H1 (cell line): ENCODE results near the gene SYNJ2. TPM values are rescaled to one million over a fixed set of nuclear protein-coding genes. Genes with fewer than 3 reads are reported as not detected.

Experiments
- CTCF ChIA-PET: fragments of 300-600 bp; sonication (Branson Sonifier 250); formaldehyde crosslinking; loops from one replicate; lab custom pipeline; 2021; ENCODE audit not compliant: partially characterized antibody; lab: Charles Lee
- POLR2A ChIA-PET: fragments of 300-600 bp; sonication (Branson Sonifier 250); formaldehyde crosslinking; loops from one replicate; lab custom pipeline; 2021; ENCODE audit warnings: inconsistent platforms; ENCODE audit not compliant: partially characterized antibody; lab: Charles Lee
- DNase-seq, 2 experiments: peaks; one replicate each; pipeline versions ENCODE4 v3.0.0 to v3.0.0-alpha.2; 2010 to 2022; ENCODE audit warnings: low spot score in 2 of 2, low read depth in 1 of 2, mixed read lengths in 1 of 2
- FAIRE-seq: peaks from 2 replicates; lab custom pipeline; 2011; peaks lifted over from hg19 to GRCh38; lab: Jason Lieb, UNC
- H2AFZ ChIP-seq: 2 replicates; pipeline ENCODE4 v1.8.1; 2012; ENCODE audit warnings: low read length, inconsistent platforms
- H2AK5ac ChIP-seq: 2 replicates; pipeline ENCODE4 v1.6.1; 2013; ENCODE audit warnings: low read depth, low read length
- H2BK120ac ChIP-seq: replicated peaks from 2 replicates; pipeline ENCODE3; 2013; ENCODE audit warnings: low read depth, low read length, inconsistent platforms
- H2BK12ac ChIP-seq: 2 replicates; pipeline ENCODE4 v1.6.1; 2013; ENCODE audit warnings: low read depth, low read length
- H2BK15ac ChIP-seq: 2 replicates; pipeline ENCODE4 v1.6.1; 2013; ENCODE audit warnings: low read length
- H2BK20ac ChIP-seq: 2 replicates; pipeline ENCODE4 v1.6.1; 2013; ENCODE audit warnings: low read length
- H2BK5ac ChIP-seq: 2 replicates; pipeline ENCODE4 v1.6.1; 2013; ENCODE audit warnings: low read depth, low read length
- H3K14ac ChIP-seq: 2 replicates; pipeline ENCODE4 v1.6.1; 2013; ENCODE audit warnings: inconsistent platforms; ENCODE audit not compliant: insufficient read length
- H3K18ac ChIP-seq: 2 replicates; pipeline ENCODE4 v1.6.1; 2013; ENCODE audit warnings: low read length; ENCODE audit errors: extremely low read depth
- H3K23ac ChIP-seq: 2 replicates; pipeline ENCODE4 v1.6.1; 2013; ENCODE audit warnings: inconsistent platforms; ENCODE audit not compliant: insufficient read length
- H3K23me2 ChIP-seq: 2 replicates; pipeline ENCODE4 v1.6.1; 2013; ENCODE audit warnings: low read depth, low read length
- H3K27ac ChIP-seq: 2 replicates; pipeline ENCODE4 v1.6.1; 2011; ENCODE audit warnings: low read depth, low read length, inconsistent platforms
- H3K27me3 ChIP-seq, 4 experiments: replicated peaks in 1 of 4; 1 replicate in 1 of 4; 2 replicates in 3 of 4; pipeline versions ENCODE4 v1.6.1 to v1.8.1; 2011 to 2013; ENCODE audit warnings: low read length in 3 of 4, mild to moderate bottlenecking in 3 of 4, inconsistent platforms in 2 of 4, mixed read lengths in 2 of 4, moderate library complexity in 1 of 4; ENCODE audit not compliant: control insufficient read depth in 3 of 4, insufficient read depth in 3 of 4; ENCODE audit errors: extremely low read depth in 1 of 4
- H3K36me3 ChIP-seq, 4 experiments: 2 replicates each; pipeline versions ENCODE4 v1.6.1 to v1.8.1; 2011 to 2013; ENCODE audit warnings: mild to moderate bottlenecking in 4 of 4, low read length in 3 of 4, moderate library complexity in 2 of 4, control low read depth in 1 of 4, inconsistent platforms in 1 of 4; ENCODE audit not compliant: insufficient read depth in 4 of 4, control insufficient read depth in 2 of 4
- H3K4ac ChIP-seq: replicated peaks from 2 replicates; pipeline ENCODE3; 2013; ENCODE audit warnings: low read length, low read depth, mixed read lengths, inconsistent platforms; ENCODE audit not compliant: insufficient read length
- H3K4me1 ChIP-seq, 4 experiments: replicated peaks in 1 of 4; 1 replicate in 1 of 4; 2 replicates in 3 of 4; pipeline versions ENCODE4 v1.6.1 to v1.8.1; 2011 to 2013; ENCODE audit warnings: low read length in 3 of 4, inconsistent platforms in 2 of 4, mixed read lengths in 1 of 4; ENCODE audit not compliant: insufficient read depth in 4 of 4, control insufficient read depth in 3 of 4
- H3K4me2 ChIP-seq, 2 experiments: 2 replicates each; pipeline versions ENCODE4 v1.6.1 to v1.8.1; 2011 to 2013; ENCODE audit warnings: low read depth in 2 of 2, low read length in 2 of 2, control low read depth in 1 of 2, inconsistent platforms in 1 of 2, mild to moderate bottlenecking in 1 of 2; ENCODE audit not compliant: insufficient read depth in 1 of 2
- H3K4me3 ChIP-seq, 4 experiments: fragments of 200-600, 300-600 bp in 1 of 4; sonication (generic), shearing (Covaris generic), sonication (Bioruptor Twin) in 1 of 4; 2 replicates each; pipeline versions ENCODE4 v1.5.1 to v1.8.1; 2011 to 2016; ENCODE audit warnings: low read length in 4 of 4, low read depth in 3 of 4, control low read depth in 2 of 4, inconsistent platforms in 2 of 4, mild to moderate bottlenecking in 2 of 4, mixed read lengths in 1 of 4, moderate library complexity in 1 of 4; ENCODE audit not compliant: insufficient read depth in 2 of 4; ENCODE audit errors: extremely low read depth in 1 of 4
- H3K56ac ChIP-seq: replicated peaks from 2 replicates; pipeline ENCODE3; 2013; ENCODE audit warnings: low read depth, mild to moderate bottlenecking, mixed read lengths, low read length, inconsistent platforms; ENCODE audit not compliant: insufficient read length
- H3K79me1 ChIP-seq: 2 replicates; pipeline ENCODE4 v1.6.1; 2013; ENCODE audit warnings: low read depth, low read length, control low read depth
- H3K79me2 ChIP-seq, 2 experiments: 2 replicates each; pipeline versions ENCODE4 v1.6.1 to v1.8.1; 2012 to 2013; ENCODE audit warnings: low read length in 2 of 2, mild to moderate bottlenecking in 2 of 2, inconsistent platforms in 1 of 2; ENCODE audit not compliant: insufficient read depth in 2 of 2, control insufficient read depth in 1 of 2
- H3K9ac ChIP-seq, 4 experiments: replicated peaks in 1 of 4; 1 replicate in 1 of 4; 2 replicates in 3 of 4; pipeline versions ENCODE4 v1.6.1 to v1.8.1; 2011 to 2013; ENCODE audit warnings: low read depth in 3 of 4, low read length in 3 of 4, control low read depth in 2 of 4, mild to moderate bottlenecking in 2 of 4, moderate library complexity in 2 of 4, inconsistent platforms in 1 of 4; ENCODE audit errors: extremely low read depth in 1 of 4
- H3K9me3 ChIP-seq, 2 experiments: 2 replicates each; pipeline versions ENCODE4 v1.6.1 to v1.8.1; 2012 to 2013; ENCODE audit warnings: mild to moderate bottlenecking in 2 of 2, moderate library complexity in 2 of 2, control low read depth in 1 of 2, inconsistent platforms in 1 of 2, low read depth in 1 of 2, low read length in 1 of 2, mixed read lengths in 1 of 2; ENCODE audit not compliant: insufficient read depth in 2 of 2
- H4K20me1 ChIP-seq, 2 experiments: replicated peaks in 1 of 2; 2 replicates each; pipeline versions ENCODE3 to v1.8.1; 2011 to 2013; ENCODE audit warnings: inconsistent platforms in 2 of 2, low read length in 2 of 2, mild to moderate bottlenecking in 1 of 2; ENCODE audit not compliant: insufficient read depth in 2 of 2, control insufficient read depth in 1 of 2
- H4K5ac ChIP-seq: 2 replicates; pipeline ENCODE4 v1.6.1; 2013; ENCODE audit warnings: low read length, low read depth, mixed read lengths, inconsistent platforms; ENCODE audit not compliant: insufficient read length
- H4K8ac ChIP-seq: 2 replicates; pipeline ENCODE4 v1.8.0; 2013; ENCODE audit warnings: mild to moderate bottlenecking, moderate library complexity, low read length, inconsistent platforms; ENCODE audit not compliant: insufficient read depth; ENCODE audit errors: extremely low read depth
- H4K91ac ChIP-seq: replicated peaks from 2 replicates; pipeline ENCODE3; 2013; ENCODE audit warnings: low read length, mixed read lengths, inconsistent platforms; ENCODE audit not compliant: insufficient read length
- ASH2L ChIP-seq: fragments of 200-600, 300-600 bp; sonication (generic); IDR thresholded peaks from one replicate; pipeline ENCODE4 v1.7.1; 2017; ENCODE audit warnings: low read length
- BRCA1 ChIP-seq: IDR thresholded peaks from 2 replicates; pipeline ENCODE4 v1.6.1; 2012; ENCODE audit warnings: low read depth, low read length, improper control_type of control experiment
- CTCF ChIP-seq, 3 experiments: IDR thresholded peaks; 1 replicate in 2 of 3; 2 replicates in 1 of 3; pipeline versions ENCODE4 v1.5.1 to v1.6.1; 2011; ENCODE audit warnings: low read length in 3 of 3, mild to moderate bottlenecking in 3 of 3, inconsistent platforms in 2 of 3, low read depth in 1 of 3, moderate library complexity in 1 of 3; ENCODE audit not compliant: insufficient read depth in 1 of 3; ENCODE audit errors: control extremely low read depth in 1 of 3
- EZH2 ChIP-seq: fragments of 200-600 bp; sonication (generic); IDR thresholded peaks from 2 replicates; pipeline ENCODE4 v1.7.1; 2012; ENCODE audit warnings: low read depth, mild to moderate bottlenecking, moderate library complexity, low read length, inconsistent platforms; ENCODE audit not compliant: severe bottlenecking
- JUND ChIP-seq: IDR thresholded peaks from 2 replicates; pipeline ENCODE4 v1.6.1; 2011; ENCODE audit warnings: mild to moderate bottlenecking, improper control_type of control experiment, low read length
- RBBP5 ChIP-seq: IDR thresholded peaks from 2 replicates; pipeline ENCODE4 v1.7.1; 2012; ENCODE audit warnings: low read depth, mild to moderate bottlenecking, inconsistent platforms, low read length, moderate library complexity, borderline replicate concordance
- RFX5 ChIP-seq: IDR thresholded peaks from 2 replicates; pipeline ENCODE4 v1.6.1; 2011; ENCODE audit warnings: low read depth, low read length, improper control_type of control experiment, borderline replicate concordance
- SAP30 ChIP-seq: fragments of 300-600 bp; sonication (generic); IDR thresholded peaks from 2 replicates; pipeline ENCODE4 v1.7.1; 2012; ENCODE audit warnings: low read length, moderate library complexity, mild to moderate bottlenecking, inconsistent platforms; ENCODE audit not compliant: insufficient read depth, insufficient replicate concordance
- TAF7 ChIP-seq: optimal IDR thresholded peaks from 2 replicates; pipeline ENCODE3; 2011; ENCODE audit warnings: low read depth, mild to moderate bottlenecking, inconsistent platforms, low read length, moderate library complexity, borderline replicate concordance
- ZNF274 ChIP-seq: IDR thresholded peaks from 2 replicates; pipeline ENCODE4 v1.7.0; 2012; ENCODE audit warnings: low read length, borderline replicate concordance; ENCODE audit errors: extremely low read depth
- WGBS, 2 experiments: shearing (Covaris generic) in 1 of 2; methylation state at CpG; one replicate each; pipeline versions ENCODE4 v1.1.6 to v1.1.7; 2013 to 2015; ENCODE audit warnings: low lambda C conversion rate in 2 of 2, mixed read lengths in 2 of 2, inconsistent platforms in 1 of 2, low coverage in 1 of 2, missing lambda C conversion rate in 1 of 2; ENCODE audit not compliant: insufficient replicate concordance in 2 of 2, insufficient coverage in 1 of 2, insufficient read length in 1 of 2; ENCODE audit errors: extremely low coverage in 1 of 2, missing lambda C conversion rate in 1 of 2; 5-methylcytosine and 5-hydroxymethylcytosine counted together
- polyA plus RNA-seq, 7 experiments: library from polyadenylated mRNA; depleted of rRNA in 3 of 7; stranded (reverse) in 5 of 7; unstranded in 2 of 7; fragments of >200 nt in 5 of 7; fragments of 200-250 nt in 2 of 7; gene quantifications; 1 replicate in 5 of 7; 2 replicates in 1 of 7; 4 replicates in 1 of 7; pipeline versions ENCODE4 v1.2.1 to v1.2.3, GENCODE V29; 2011 to 2013; ENCODE audit warnings: missing spikeins in 2 of 7, mixed read lengths in 2 of 7
- total RNA-seq: library from RNA; stranded (reverse); fragmentation: NEBNext Ultra II Directional; extraction: Animal tissue kit (Norgen Biotek cat#: 25700); gene quantifications from 2 replicates; pipeline ENCODE4 v1.2.1, GENCODE V29; 2021

Gene SYNJ2
- total and polyA plus RNA-seq, 2 of the 8 experiments (the other 6 are each of a cell fraction or from before 2014, with no cell fraction given), result 3.7 to 13.9 TPM

GRCh38 chr6:157984128-157984527 lies 2.5 kb downstream of the SYNJ2 start:
- Histone ChIP-seq H3K9me3 (no peaks in the 10 kb centered on the region), H2AK5ac (no peak overlapping the region), H2BK15ac (no peak overlapping the region), H3K4me1 (peaks cover 6 to 24% (median 20%) of the 10 kb centered on the region in 4 experiments), H2BK5ac (no peak overlapping the region), H3K56ac (no peak overlapping the region), H3K23me2 (peaks cover 5% of the 10 kb centered on the region; the same call in 1 of the 2 replicates), H4K8ac (no peak overlapping the region), H3K23ac (no peak overlapping the region), H3K27me3 (peaks cover 0 to 16% (median 11%) of the 10 kb centered on the region in 4 experiments; a peak in 5 of 7 replicates), H4K5ac (no peak overlapping the region), H4K20me1 (no peaks in the 10 kb centered on the region), H4K91ac (no peak overlapping the region), H2BK20ac (no peak overlapping the region), H3K36me3 (no peaks in the 10 kb centered on the region), H3K9ac (no peak overlapping the region), H3K18ac (no peak overlapping the region), H2AFZ (no peak overlapping the region), H3K79me1 (peaks cover 3% of the 10 kb centered on the region), H3K4me3 (no peak overlapping the region), H3K14ac (no peak overlapping the region), H3K27ac (no peak overlapping the region), H3K4me2 (no peak overlapping the region), H3K79me2 (peaks cover 0 to 31% of the 10 kb centered on the region in 2 experiments; a peak in 2 of 4 replicates), H3K4ac (no peak overlapping the region), H2BK120ac (no peak overlapping the region), H2BK12ac (no peak overlapping the region)
- FAIRE-seq (no peak), DNase-seq (no peak)
- WGBS, 2 experiments, result 99% methylated on average over 4 of the region's 4 CpGs; no CpG with 5 or more reads in 1 of the 2 experiments
- CTCF ChIA-PET, result interaction anchor here (1.5 to 2.6 kb wide), 6 partner anchors 10 to 90 kb away, joined by 3 to 12 read pairs (median 7); no protein-coding TSS in a partner anchor
- POLR2A ChIA-PET, result interaction anchor here (1.2 to 1.4 kb wide), 3 partner anchors 11 to 83 kb away, joined by 3 to 5 read pairs (median 3); no protein-coding TSS in a partner anchor
- TF ChIP-seq RBBP5 (no peak), RFX5 (no peak), ZNF274 (no peak), TAF7 (no peak), EZH2 (no peak), SAP30 (no peak), JUND (no peak), CTCF (IDR thresholded peaks at IDR 0.05; ENCODE audit: control extremely low read depth in 1 of 3, insufficient read depth in 1 of 3, low read depth in 1 of 3, low read length in 3 of 3) (no peak), BRCA1 (no peak), ASH2L (no peak)
